Measurements from ENCODE around the gene TNIK. TPM values are rescaled to one million over a fixed set of nuclear protein-coding genes. Genes with fewer than 3 reads are reported as not detected.

The TNIK gene
- total RNA-seq (2021; fragmentation: NEBNext Ultra II Directional; extraction: Animal tissue kit (Norgen Biotek cat#: 25700)): 10 to 100 TPM; 10.6 to 17.2 (median 11.8) TPM
- long read RNA-seq, partial matches to known transcripts: 4 of 7 reads
- long read RNA-seq, other reads (novel, unspliced or antisense): 3 of 7 reads

DNA sequence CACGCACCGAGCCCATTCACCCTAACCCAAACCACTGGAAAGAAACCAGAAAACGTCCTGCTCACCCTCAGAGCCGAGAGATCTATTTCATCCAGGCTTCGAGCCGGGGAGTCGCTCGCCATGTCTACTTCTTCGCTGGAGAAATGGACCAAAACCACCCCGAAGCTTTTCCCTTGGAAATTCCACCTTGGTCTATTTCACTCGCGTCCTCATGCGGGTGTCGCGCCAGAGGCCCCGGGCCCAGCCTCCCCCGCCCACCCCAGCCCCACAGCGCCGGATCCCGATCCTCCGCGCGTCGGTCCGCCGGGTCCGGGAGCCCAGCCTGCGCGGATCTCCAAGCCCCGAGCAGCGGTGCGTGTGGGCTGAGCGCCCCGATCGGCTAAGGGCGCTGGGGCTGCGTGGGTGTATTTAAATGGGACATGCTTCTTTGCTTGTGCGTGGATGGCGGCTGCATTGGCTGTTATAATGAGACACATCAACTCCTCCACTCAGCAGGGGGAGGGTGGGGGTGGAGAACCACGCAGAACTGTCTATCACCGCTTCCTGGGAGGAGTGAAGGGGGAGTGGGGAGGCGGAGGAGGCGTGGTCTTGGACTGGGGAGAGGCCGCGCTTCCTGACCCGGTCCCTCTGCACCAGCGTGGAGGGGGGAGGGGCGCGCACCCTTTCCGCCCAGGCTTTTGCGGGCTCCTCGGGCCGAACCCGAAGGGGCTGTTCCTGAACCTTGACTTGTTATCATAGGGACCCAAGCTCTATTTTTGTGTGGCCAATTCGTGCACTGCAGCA is at the start of gene TNIK:
Gene TNIK, minus strand, starts transcription at position 464 of the 783 bp plus-strand sequence. Its CDS starts 342 bp downstream, at position 122.
- peak; percentile 67 for TF ChIP-seq CTCF (IDR thresholded peaks at IDR 0.05)
- Mint-ChIP-seq H3K27me3 (ENCODE audit: insufficient read depth) (no peaks in the 10 kb centered on the region; the same call in 1 of the 2 replicates), H3K27ac (peak within 1 kb of the TSS; percentile 67), H3K4me3 (peak within 1 kb of the TSS; percentile 91), H3K4me1 (ENCODE audit: low read depth) (peaks cover 49% of the 10 kb centered on the region), H3K36me3 (ENCODE audit: low read depth) (no peaks in the 10 kb centered on the region), H3K9me3 (no peaks in the 10 kb centered on the region)
- peak; percentile 84 for DNase-seq

- peaks cover 9% of the 10 kb centered on the region for H3K4me1 Mint-ChIP-seq (ENCODE audit: low read depth)
- no peaks in the 10 kb centered on the region for H3K36me3 Mint-ChIP-seq (ENCODE audit: low read depth)
- no peak overlapping the region for H3K27ac Mint-ChIP-seq
- no peak for TF ChIP-seq CTCF (IDR thresholded peaks at IDR 0.05)
- H3K9me3 Mint-ChIP-seq: no peaks in the 10 kb centered on the region
- no peak for DNase-seq
- no peak overlapping the region for H3K4me3 Mint-ChIP-seq
- H3K27me3 Mint-ChIP-seq (ENCODE audit: insufficient read depth): 0 out of 2 replicates have a peak, but pooled peaks cover 4% of the 10 kb centered on the region
Observed at GRCh38 chr3:171508676-171509075, 48.5 kb upstream of the TNIK start.

- no peak overlapping the region for H3K4me3 Mint-ChIP-seq
- no peak for TF ChIP-seq CTCF (IDR thresholded peaks at IDR 0.05)
- peaks cover 9% of the 10 kb centered on the region for H3K4me1 Mint-ChIP-seq (ENCODE audit: low read depth)
- no peaks in the 10 kb centered on the region for H3K9me3 Mint-ChIP-seq
- DNase-seq: no peak
- H3K27ac Mint-ChIP-seq: no peak overlapping the region
- H3K27me3 Mint-ChIP-seq (ENCODE audit: insufficient read depth): 0 out of 2 replicates have a peak, but pooled peaks cover 4% of the 10 kb centered on the region
- no peaks in the 10 kb centered on the region for H3K36me3 Mint-ChIP-seq (ENCODE audit: low read depth)
Observed at GRCh38 chr3:171508206-171508605, 48.0 kb upstream of the TNIK start.

DNA sequence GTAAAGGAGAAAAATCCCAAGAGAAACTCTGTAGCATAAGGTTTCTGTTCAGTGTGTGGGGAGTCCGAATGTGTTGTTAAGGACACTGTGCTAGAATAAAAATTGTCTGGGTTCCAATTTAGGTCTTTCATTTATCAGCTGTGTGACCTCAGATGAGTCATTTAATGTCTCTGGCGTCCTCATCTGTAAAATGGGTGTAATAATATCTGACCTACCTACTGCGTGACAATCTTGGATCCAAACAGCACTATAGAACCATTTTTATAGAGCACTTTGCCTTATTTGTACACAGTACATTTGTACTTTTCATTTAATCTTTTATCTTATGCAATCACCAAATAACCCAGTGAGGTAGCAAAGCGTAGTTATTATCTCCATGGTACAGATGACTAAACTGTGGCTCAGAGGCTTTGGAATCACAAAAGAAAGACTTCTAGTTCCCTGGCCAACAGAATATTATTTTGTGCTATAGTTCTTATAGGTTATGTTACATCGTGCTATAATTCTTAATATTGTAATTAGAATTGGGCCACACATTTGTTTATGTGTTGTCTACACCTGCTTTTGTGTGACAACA is 46.6 kb upstream of the TNIK start:
- H3K4me1 Mint-ChIP-seq (ENCODE audit: low read depth): peaks cover 9% of the 10 kb centered on the region
- H3K9me3 Mint-ChIP-seq: no peaks in the 10 kb centered on the region
- no peak for TF ChIP-seq CTCF (IDR thresholded peaks at IDR 0.05)
- no peaks in the 10 kb centered on the region for H3K36me3 Mint-ChIP-seq (ENCODE audit: low read depth)
- H3K27me3 Mint-ChIP-seq (ENCODE audit: insufficient read depth): 0 out of 2 replicates have a peak, but pooled peaks cover 4% of the 10 kb centered on the region
- H3K4me3 Mint-ChIP-seq: no peak overlapping the region
- DNase-seq: peak; percentile 16
- H3K27ac Mint-ChIP-seq: no peak overlapping the region; the same call in 1 of the 2 replicates

GRCh38 chr3:171505822-171506333 is 45.7 kb upstream of the TNIK start:
- no peak for TF ChIP-seq CTCF (IDR thresholded peaks at IDR 0.05)
- no peak for DNase-seq
- Mint-ChIP-seq H3K4me1 (ENCODE audit: low read depth) (peaks cover 9% of the 10 kb centered on the region), H3K4me3 (no peak overlapping the region), H3K27ac (no peak overlapping the region), H3K27me3 (ENCODE audit: insufficient read depth) (0 out of 2 replicates have a peak, but pooled peaks cover 4% of the 10 kb centered on the region), H3K9me3 (no peaks in the 10 kb centered on the region), H3K36me3 (ENCODE audit: low read depth) (no peaks in the 10 kb centered on the region)

All from HFFc6 (cell line).